HCT116 (cell line): ENCODE results near the gene HS6ST3. TPM values are rescaled to one million over a fixed set of nuclear protein-coding genes. Genes with fewer than 3 reads are reported as not detected.

ENCODE experiments used
- ATAC-seq: fragments of 200-7000 bp; cut with Tn5 transposase; 2 replicates; pipeline ENCODE4 v1.9.1; 2020; ENCODE audit warnings: mild to moderate bottlenecking, moderate library complexity
- BruUV-seq: library from RNA; stranded (reverse); fragments of 400-500 nt; replicated peaks from 2 replicates; lab custom pipeline; 2021; lab: Mats Ljungman, UMichigan
- CTCF ChIA-PET: fragments of 300-600 bp; sonication (Branson Sonifier 250); formaldehyde crosslinking; loops from one replicate; lab custom pipeline; 2021; ENCODE audit warnings: antibody characterized with exemption; lab: Charles Lee
- POLR2A ChIA-PET: fragments of 300-600, 350-600 bp; sonication (Branson Sonifier 250); formaldehyde crosslinking; loops from one replicate; lab custom pipeline; 2021; ENCODE audit warnings: antibody characterized with exemption; lab: Charles Lee
- RAD21 ChIA-PET, 2 experiments: fragments of 300-600 bp; sonication (Branson Sonifier 250); formaldehyde crosslinking; loops; one replicate each; lab custom pipeline; 2023; ENCODE audit warnings: low total read pairs in 2 of 2; ENCODE audit not compliant: uncharacterized antibody in 2 of 2, unreplicated experiment in 2 of 2, low non-redundant PET in 1 of 2; lab: Charles Lee
- DNase-seq: peaks from one replicate; pipeline ENCODE4 v3.0.0-alpha.2; 2010; ENCODE audit warnings: low read depth, low spot score
- H2AFZ ChIP-seq: fragments of 200-600 bp; shearing (Covaris generic), sonication (generic); 2 replicates; pipeline ENCODE4 v1.6.1; 2017; ENCODE audit warnings: low read depth, mixed run types, mixed read lengths, antibody characterized with exemption, low read length; ENCODE audit not compliant: poor library complexity, severe bottlenecking
- H3K27ac ChIP-seq: 2 replicates; pipeline ENCODE4 v1.5.1; 2012; ENCODE audit warnings: low read depth, low read length
- H3K27me3 ChIP-seq: fragments of 200-600 bp; sonication (generic); 2 replicates; pipeline ENCODE4 v1.6.1; 2016; ENCODE audit warnings: mixed run types, low read length, mixed read lengths; ENCODE audit not compliant: insufficient read depth
- H3K36me3 ChIP-seq, 2 experiments: fragments of 200-500 bp in 1 of 2; fragments of 200-600 bp in 1 of 2; sonication (Bioruptor generic) in 1 of 2; sonication (generic) in 1 of 2; 2 replicates each; pipeline versions ENCODE4 v1.5.1 to v1.6.1; 2014 to 2016; ENCODE audit warnings: low read length in 2 of 2, inconsistent platforms in 1 of 2, mixed read lengths in 1 of 2, mixed run types in 1 of 2; ENCODE audit not compliant: insufficient read depth in 2 of 2, control insufficient read depth in 1 of 2
- H3K4me1 ChIP-seq, 2 experiments: fragments of 200-600 bp in 1 of 2; sonication (generic) in 1 of 2; 2 replicates each; pipeline versions ENCODE4 v1.5.1 to v1.6.1; 2012 to 2017; ENCODE audit warnings: low read length in 2 of 2, inconsistent platforms in 1 of 2, mild to moderate bottlenecking in 1 of 2, mixed read lengths in 1 of 2, mixed run types in 1 of 2, moderate library complexity in 1 of 2; ENCODE audit not compliant: insufficient read depth in 2 of 2, control insufficient read depth in 1 of 2
- H3K4me2 ChIP-seq: fragments of 200-600 bp; sonication (generic); 2 replicates; pipeline ENCODE4 v1.6.1; 2017; ENCODE audit warnings: mixed run types, low read length, mixed read lengths
- H3K4me3 ChIP-seq, 2 experiments: fragments of 200-600 bp in 1 of 2; sonication (generic) in 1 of 2; replicated peaks in 1 of 2; 2 replicates each; pipeline ENCODE4 v1.5.1; 2011 to 2016; ENCODE audit warnings: low read length in 2 of 2, control low read depth in 1 of 2, low read depth in 1 of 2, mild to moderate bottlenecking in 1 of 2, mixed read lengths in 1 of 2, mixed run types in 1 of 2
- H3K79me2 ChIP-seq: fragments of 200-600 bp; sonication (generic); 2 replicates; pipeline ENCODE4 v1.6.1; 2017; ENCODE audit warnings: mild to moderate bottlenecking, mixed run types, low read length, moderate library complexity, mixed read lengths; ENCODE audit not compliant: insufficient read depth
- H3K9ac ChIP-seq: fragments of 200-600 bp; sonication (generic); 2 replicates; pipeline ENCODE4 v1.6.1; 2016; ENCODE audit warnings: low read length, mixed read lengths
- H3K9me2 ChIP-seq: fragments of 200-600 bp; sonication (generic), shearing (Covaris generic); 2 replicates; pipeline ENCODE4 v1.6.1; 2017; ENCODE audit warnings: mixed run types, mild to moderate bottlenecking, moderate library complexity; ENCODE audit not compliant: insufficient read depth
- H3K9me3 ChIP-seq, 2 experiments: fragments of 200-500 bp in 1 of 2; fragments of 200-600 bp in 1 of 2; sonication (Bioruptor generic) in 1 of 2; sonication (generic) in 1 of 2; 2 replicates each; pipeline ENCODE4 v1.6.1; 2014 to 2017; ENCODE audit warnings: low read length in 2 of 2, mixed read lengths in 2 of 2, inconsistent platforms in 1 of 2, low read depth in 1 of 2, mild to moderate bottlenecking in 1 of 2, mixed run types in 1 of 2, moderate library complexity in 1 of 2; ENCODE audit not compliant: control insufficient read depth in 1 of 2, insufficient read depth in 1 of 2
- H4K20me1 ChIP-seq: fragments of 200-600 bp; sonication (generic), shearing (Covaris generic); 2 replicates; pipeline ENCODE4 v1.6.1; 2017; ENCODE audit warnings: mixed run types, mild to moderate bottlenecking, moderate library complexity; ENCODE audit not compliant: insufficient read depth
- CBX3 ChIP-seq: IDR thresholded peaks from 2 replicates; pipeline ENCODE4 v1.6.1; 2012; ENCODE audit warnings: low read depth
- CEBPB ChIP-seq: IDR thresholded peaks from 2 replicates; pipeline ENCODE4 v1.6.1; 2012; ENCODE audit warnings: low read depth
- EGR1 ChIP-seq: IDR thresholded peaks from 2 replicates; pipeline ENCODE4 v1.6.1; 2012; ENCODE audit warnings: low read depth
- ELF1 ChIP-seq: IDR thresholded peaks from 2 replicates; pipeline ENCODE4 v1.6.1; 2012; ENCODE audit warnings: low read depth, borderline replicate concordance
- EZH2 ChIP-seq: fragments of 200-600 bp; sonication (generic); IDR thresholded peaks from 2 replicates; pipeline ENCODE4 v1.6.1; 2017; ENCODE audit warnings: antibody characterized with exemption, mixed run types
- EZH2phosphoT487 ChIP-seq: fragments of 200-600 bp; IDR thresholded peaks from 2 replicates; pipeline ENCODE4 v1.6.1; 2018; ENCODE audit warnings: antibody characterized with exemption, borderline replicate concordance
- JUND ChIP-seq: IDR thresholded peaks from 2 replicates; pipeline ENCODE4 v1.6.1; 2012
- POLR2AphosphoS5 ChIP-seq: IDR thresholded peaks from 2 replicates; pipeline ENCODE4 v1.6.1; 2011; ENCODE audit warnings: mild to moderate bottlenecking, low read depth, low read length, moderate library complexity
- RAD21 ChIP-seq: IDR thresholded peaks from 2 replicates; pipeline ENCODE4 v1.6.1; 2012; ENCODE audit warnings: low read depth, mild to moderate bottlenecking
- SIN3A ChIP-seq: IDR thresholded peaks from 2 replicates; pipeline ENCODE4 v1.6.1; 2012; ENCODE audit warnings: low read depth
- SRF ChIP-seq: IDR thresholded peaks from 2 replicates; pipeline ENCODE4 v1.6.1; 2012; ENCODE audit warnings: low read depth
- TCF7L2 ChIP-seq: IDR thresholded peaks from 2 replicates; pipeline ENCODE4 v1.7.0; 2011; ENCODE audit warnings: borderline replicate concordance, inconsistent platforms; ENCODE audit not compliant: insufficient read depth, insufficient read length; ENCODE audit errors: extremely low read depth
- YY1 ChIP-seq: IDR thresholded peaks from 2 replicates; pipeline ENCODE4 v1.6.1; 2011; ENCODE audit warnings: low read length, low read depth, moderate library complexity, mild to moderate bottlenecking; ENCODE audit not compliant: insufficient replicate concordance; ENCODE audit errors: extremely low read depth
- ZBTB33 ChIP-seq: IDR thresholded peaks from 2 replicates; pipeline ENCODE4 v1.6.1; 2011; ENCODE audit warnings: mild to moderate bottlenecking, low read length, moderate library complexity; ENCODE audit not compliant: insufficient replicate concordance; ENCODE audit errors: extremely low read depth
- ZFX ChIP-seq: fragments of 450-650 bp; IDR thresholded peaks from 2 replicates; pipeline ENCODE4 v1.6.1; 2017
- ZNF274 ChIP-seq: fragments of 200-500 bp; sonication (Bioruptor generic); IDR thresholded peaks from 2 replicates; pipeline ENCODE4 v1.6.1; 2014; ENCODE audit warnings: mild to moderate bottlenecking, low read depth, low read length, inconsistent platforms
- intact Hi-C: fragments of 100-400 bp; cut with micrococcal nuclease; formaldehyde crosslinking; loops from 2 replicates; pipeline ENCODE4 v1.10.0; 2022
- total RNA-seq: library from RNA; stranded (reverse); gene quantifications from one replicate; pipeline ENCODE4 v1.2.1, GENCODE V29; 2021; ENCODE audit not compliant: unreplicated experiment
- TF ChIP-seq, protein P1 (sequence below): IDR thresholded peaks from 2 replicates; pipeline ENCODE4 v1.6.1; 2012
- TF ChIP-seq, protein P2 (sequence below): IDR thresholded peaks from 2 replicates; pipeline ENCODE4 v1.6.1; 2012

The HS6ST3 gene
- total RNA-seq, 1 experiment from 2014 or later: 0.10 TPM

DNA sequence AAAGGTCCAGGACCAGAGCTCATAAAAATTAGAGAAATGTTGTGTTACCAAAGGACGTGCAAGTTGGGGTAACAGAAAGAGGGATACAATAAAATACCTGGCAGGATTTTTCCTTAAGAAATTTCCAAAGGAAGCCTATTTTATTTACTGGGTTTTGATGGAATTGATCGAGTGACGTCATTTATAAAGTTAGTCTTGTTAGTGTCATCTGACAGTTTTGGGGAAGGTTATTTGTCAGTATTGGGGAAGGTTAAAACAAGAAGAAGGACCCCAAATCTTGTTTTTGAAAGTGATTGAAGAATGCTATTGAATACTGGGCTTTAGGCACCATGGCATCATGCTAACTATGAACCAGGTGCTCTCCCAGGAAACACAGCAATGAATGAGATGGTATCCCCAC is 287.9 kb downstream of the HS6ST3 start:
- Histone ChIP-seq H3K4me3 (no peak overlapping the region), H3K9me2 (no peaks in the 10 kb centered on the region), H3K79me2 (no peaks in the 10 kb centered on the region)
- CTCF ChIA-PET: no interaction called here
- intact Hi-C loops: no loop called here
- TF ChIP-seq TCF7L2: no peak
- TF ChIP-seq CEBPB: no peak
- no peak for TF ChIP-seq CBX3
- TF ChIP-seq SIN3A: no peak
- no peak for TF ChIP-seq ZBTB33
- TF ChIP-seq POLR2AphosphoS5: no peak
- TF ChIP-seq RAD21: no peak
- no peak for TF ChIP-seq ZNF274
- TF ChIP-seq, protein P1, sequence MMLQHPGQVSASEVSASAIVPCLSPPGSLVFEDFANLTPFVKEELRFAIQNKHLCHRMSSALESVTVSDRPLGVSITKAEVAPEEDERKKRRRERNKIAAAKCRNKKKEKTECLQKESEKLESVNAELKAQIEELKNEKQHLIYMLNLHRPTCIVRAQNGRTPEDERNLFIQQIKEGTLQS: no peak
- no peak for TF ChIP-seq ELF1
- no peak for TF ChIP-seq JUND
- TF ChIP-seq EZH2: no peak
- TF ChIP-seq, protein P2, sequence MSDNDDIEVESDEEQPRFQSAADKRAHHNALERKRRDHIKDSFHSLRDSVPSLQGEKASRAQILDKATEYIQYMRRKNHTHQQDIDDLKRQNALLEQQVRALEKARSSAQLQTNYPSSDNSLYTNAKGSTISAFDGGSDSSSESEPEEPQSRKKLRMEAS: no peak
- TF ChIP-seq EGR1: no peak
- no peak for TF ChIP-seq EZH2phosphoT487
- no peak for TF ChIP-seq YY1
- TF ChIP-seq SRF: no peak
- no peak for TF ChIP-seq ZFX
- TF ChIP-seq, all 23 proteins: peak for 0
- Histone ChIP-seq H3K27ac (no peak overlapping the region), H3K27me3 (0 out of 2 replicates have a peak, but pooled peaks cover 10% of the 10 kb centered on the region), H3K4me2 (no peak overlapping the region), H3K9ac (no peak overlapping the region), H4K20me1 (no peaks in the 10 kb centered on the region), H3K36me3 (no peaks in the 10 kb centered on the region), H3K4me1 (no peaks in the 10 kb centered on the region), H3K9me3 (no peaks in the 10 kb centered on the region), H2AFZ (no peak overlapping the region)
- BruUV-seq: no TSS peak
- DNase-seq (no peak), ATAC-seq (no peak)
- ChIA-PET RAD21 (no interaction called here), POLR2A (no interaction called here)
